Measurements from ENCODE around the gene REM2. TPM values are rescaled to one million over a fixed set of nuclear protein-coding genes. Genes with fewer than 3 reads are reported as not detected.

Gene REM2, protein sequence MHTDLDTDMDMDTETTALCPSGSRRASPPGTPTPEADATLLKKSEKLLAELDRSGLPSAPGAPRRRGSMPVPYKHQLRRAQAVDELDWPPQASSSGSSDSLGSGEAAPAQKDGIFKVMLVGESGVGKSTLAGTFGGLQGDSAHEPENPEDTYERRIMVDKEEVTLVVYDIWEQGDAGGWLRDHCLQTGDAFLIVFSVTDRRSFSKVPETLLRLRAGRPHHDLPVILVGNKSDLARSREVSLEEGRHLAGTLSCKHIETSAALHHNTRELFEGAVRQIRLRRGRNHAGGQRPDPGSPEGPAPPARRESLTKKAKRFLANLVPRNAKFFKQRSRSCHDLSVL
- total RNA-seq: 1 to 10 TPM; 4.4 to 4.6 TPM
- 1 to 10 TPM in 1 of 2 donors, under 1 TPM in 1; 0.55 to 1.5 TPM for polyA plus RNA-seq

DNA sequence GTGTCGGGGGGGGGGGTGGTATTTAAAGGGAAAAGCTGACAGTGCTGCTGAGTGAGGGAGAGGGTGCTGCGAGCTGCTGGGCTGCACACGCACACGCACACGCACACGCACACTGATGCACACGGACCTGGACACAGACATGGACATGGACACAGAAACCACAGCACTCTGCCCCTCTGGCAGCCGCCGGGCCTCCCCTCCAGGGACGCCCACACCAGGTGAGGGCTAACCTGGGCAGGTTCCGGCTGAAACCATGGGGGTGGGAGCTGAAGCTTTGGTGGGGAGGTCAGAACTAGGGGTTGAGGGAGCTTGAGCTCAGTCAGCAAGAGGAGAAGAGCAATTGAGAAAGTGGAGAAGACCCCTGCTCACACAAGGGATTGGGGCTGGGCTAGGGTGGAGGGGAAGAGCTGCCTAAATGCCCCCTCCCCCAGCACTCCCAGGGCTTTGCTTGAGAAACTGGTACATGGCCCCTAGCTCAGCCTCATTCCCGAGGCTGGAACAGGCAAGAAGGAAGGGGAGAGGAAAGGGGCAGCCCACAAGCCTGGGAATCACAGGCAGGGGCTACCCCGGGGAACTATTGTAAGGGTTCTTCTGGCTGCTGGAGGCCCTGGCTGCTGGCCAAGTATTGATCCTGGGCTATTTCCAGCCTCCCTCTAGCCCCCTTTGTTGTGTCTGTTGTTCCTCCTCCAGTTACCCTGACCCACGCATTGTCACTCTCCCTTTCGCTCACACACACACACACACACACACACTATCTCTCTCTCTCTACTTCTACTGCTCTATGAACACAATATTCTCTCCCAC lies at the start of gene REM2:
Gene REM2 (plus strand): TSS at position 50 of the 804 bp plus-strand sequence. CDS start 66 bp downstream, at position 116.
- Histone ChIP-seq H3K27ac (ENCODE audit: low read depth, low read length) (no peak within 1 kb of the TSS), H3K36me3 (ENCODE audit: insufficient read depth, low read length) (peaks cover 9% of the 10 kb centered on the region), H3K4me1 (ENCODE audit: insufficient read depth, low read length) (peaks cover 38% of the 10 kb centered on the region), H3K9me3 (ENCODE audit: control insufficient read depth in 1 of 2, low read length in 2 of 2) (no peaks in the 10 kb centered on the region), H3K27me3 (ENCODE audit: insufficient read depth, low read length) (no peaks in the 10 kb centered on the region), H3K4me3 (ENCODE audit: low read length in 2 of 2) (no peak within 1 kb of the TSS)
- H3K4me1 Mint-ChIP-seq: peaks cover 25 to 64% (median 44%) of the 10 kb centered on the region in 4 donors
- DNase-seq: no peak
- peaks cover 0 to 3% (median 0%) of the 10 kb centered on the region in 8 donors for H3K9me3 Mint-ChIP-seq
- H3K36me3 Mint-ChIP-seq: peaks cover 8 to 16% of the 10 kb centered on the region in 2 donors
- H3K27me3 Mint-ChIP-seq: no peaks in the 10 kb centered on the region
- peak within 1 kb of the TSS; percentile 13 to 95 (median 72) for H3K27ac Mint-ChIP-seq
- peak within 1 kb of the TSS in 2 of 8 donors; percentile 1 to 60 for H3K4me3 Mint-ChIP-seq
- ChIA-PET POLR2A (ENCODE audit: partially characterized antibody) (interaction anchor here (1.1 to 10.8 kb wide), 6 partner anchors 11 to 34 kb away, joined by 4 to 208 read pairs (median 12); partner anchors contain the start of genes LRP10 and RBM23), CTCF (ENCODE audit: partially characterized antibody) (interaction anchor here (1.4 to 11.4 kb wide), 6 partner anchors 11 to 294 kb away, joined by 4 to 191 read pairs (median 5); partner anchors contain the start of genes AJUBA, DAD1 and LRP10)
- intact Hi-C loops (cut with micrococcal nuclease): no loop called here

GRCh38 chr14:22835505-22835904 lies 47.5 kb upstream of the REM2 start:
- Mint-ChIP-seq H3K4me1 (peaks cover 10 to 26% (median 19%) of the 10 kb centered on the region in 4 donors), H3K27me3 (peaks cover 8 to 20% of the 10 kb centered on the region in 2 donors), H3K9me3 (no peaks in the 10 kb centered on the region), H3K36me3 (peaks cover 20 to 31% of the 10 kb centered on the region in 2 donors), H3K4me3 (peak overlapping the region in 2 of 8 donors; percentile 14 to 18), H3K27ac (peak overlapping the region in 4 of 7 donors; percentile 26 to 71 (median 56))
- Histone ChIP-seq H3K36me3 (ENCODE audit: insufficient read depth, low read length) (peaks cover 7% of the 10 kb centered on the region), H3K4me3 (ENCODE audit: low read length in 2 of 2) (no peak overlapping the region), H3K27me3 (ENCODE audit: insufficient read depth, low read length) (peaks cover 13% of the 10 kb centered on the region), H3K9me3 (ENCODE audit: control insufficient read depth in 1 of 2, low read length in 2 of 2) (no peaks in the 10 kb centered on the region), H3K4me1 (ENCODE audit: insufficient read depth, low read length) (peaks cover 19% of the 10 kb centered on the region), H3K27ac (ENCODE audit: low read depth, low read length) (no peak overlapping the region)
- DNase-seq: no peak
- intact Hi-C loops (cut with micrococcal nuclease): no loop called here
- ChIA-PET POLR2A (ENCODE audit: partially characterized antibody) (interaction anchor here (1.0 to 1.3 kb wide), 3 partner anchors 36 to 247 kb away, joined by 3 to 4 read pairs (median 3); partner anchors contain the start of genes DAD1 and LRP10), CTCF (ENCODE audit: partially characterized antibody) (interaction anchor here (0.9 to 3.2 kb wide), 4 partner anchors 12 to 265 kb away, joined by 3 to 23 read pairs (median 6); no protein-coding TSS in a partner anchor)

DNA sequence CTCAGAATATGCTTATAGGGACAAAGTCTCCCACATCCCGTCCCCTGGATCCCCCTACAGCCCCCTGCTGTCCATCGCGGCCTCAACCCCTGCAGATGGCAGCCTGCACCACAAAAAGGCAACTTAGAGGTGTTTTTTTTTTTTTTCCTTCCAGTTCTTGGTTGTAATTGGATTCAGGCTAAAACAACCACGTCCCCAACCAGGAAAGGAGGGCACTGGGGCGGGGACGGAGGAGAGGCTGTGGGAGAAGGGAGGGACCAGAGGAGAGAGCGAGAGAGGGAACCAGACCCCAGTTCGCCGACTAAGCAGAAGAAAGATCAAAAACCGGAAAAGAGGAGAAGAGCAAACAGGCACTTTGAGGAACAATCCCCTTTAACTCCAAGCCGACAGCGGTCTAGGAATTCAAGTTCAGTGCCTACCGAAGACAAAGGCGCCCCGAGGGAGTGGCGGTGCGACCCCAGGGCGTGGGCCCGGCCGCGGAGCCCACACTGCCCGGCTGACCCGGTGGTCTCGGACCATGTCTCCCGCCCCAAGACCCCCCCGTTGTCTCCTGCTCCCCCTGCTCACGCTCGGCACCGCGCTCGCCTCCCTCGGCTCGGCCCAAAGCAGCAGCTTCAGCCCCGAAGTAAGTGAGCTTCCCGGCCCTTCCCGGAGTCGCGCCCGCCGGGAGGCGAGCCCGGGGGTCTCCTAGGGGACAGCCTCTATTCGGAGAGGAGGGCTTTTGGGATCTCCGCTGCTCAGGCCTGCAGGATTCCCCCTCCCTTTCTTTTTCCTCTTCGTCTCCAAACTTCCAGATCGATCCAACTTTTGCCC lies 46.5 kb upstream of the REM2 start, which contains the start of gene MMP14:
Gene MMP14 (plus strand): TSS at position 285 of the 813 bp plus-strand sequence. CDS start 233 bp downstream, at position 518.
- Mint-ChIP-seq H3K27me3 (peaks cover 8 to 22% of the 10 kb centered on the region in 2 donors), H3K27ac (peak within 1 kb of the TSS in 4 of 7 donors; percentile 71 to 92 (median 78)), H3K4me3 (peak within 1 kb of the TSS; percentile 74 to 86 (median 80)), H3K4me1 (peaks cover 4 to 18% (median 12%) of the 10 kb centered on the region in 4 donors), H3K36me3 (peaks cover 18 to 28% of the 10 kb centered on the region in 2 donors), H3K9me3 (no peaks in the 10 kb centered on the region)
- ChIA-PET CTCF (ENCODE audit: partially characterized antibody) (interaction anchor here (2.3 to 3.9 kb wide), 3 partner anchors 14 to 266 kb away, joined by 7 to 21 read pairs (median 18); no protein-coding TSS in a partner anchor), POLR2A (ENCODE audit: partially characterized antibody) (interaction anchor here (0.6 to 1.6 kb wide), 4 partner anchors 8 to 280 kb away, joined by 3 to 4 read pairs (median 4); no protein-coding TSS in a partner anchor)
- Histone ChIP-seq H3K4me1 (ENCODE audit: insufficient read depth, low read length) (peaks cover 11% of the 10 kb centered on the region), H3K9me3 (ENCODE audit: control insufficient read depth in 1 of 2, low read length in 2 of 2) (no peaks in the 10 kb centered on the region), H3K27ac (ENCODE audit: low read depth, low read length) (no peak within 1 kb of the TSS), H3K27me3 (ENCODE audit: insufficient read depth, low read length) (peaks cover 13% of the 10 kb centered on the region), H3K36me3 (ENCODE audit: insufficient read depth, low read length) (peaks cover 7% of the 10 kb centered on the region), H3K4me3 (ENCODE audit: low read length in 2 of 2) (no peak within 1 kb of the TSS)
- intact Hi-C loops (cut with micrococcal nuclease): no loop called here
- DNase-seq: no peak

GRCh38 chr14:22837114-22837749 lies 45.8 kb upstream of the REM2 start:
- Mint-ChIP-seq H3K4me3 (peak overlapping the region; percentile 74 to 86 (median 80)), H3K27ac (peak overlapping the region in 3 of 7 donors; percentile 77 to 92 (median 80)), H3K9me3 (no peaks in the 10 kb centered on the region), H3K4me1 (peaks cover 1 to 15% (median 8%) of the 10 kb centered on the region in 4 donors), H3K36me3 (peaks cover 12 to 26% of the 10 kb centered on the region in 2 donors), H3K27me3 (peaks cover 8 to 25% of the 10 kb centered on the region in 2 donors)
- H3K4me3 ChIP-seq (ENCODE audit: low read length in 2 of 2): no peak overlapping the region
- peaks cover 13% of the 10 kb centered on the region for H3K27me3 ChIP-seq (ENCODE audit: insufficient read depth, low read length)
- H3K9me3 ChIP-seq (ENCODE audit: control insufficient read depth in 1 of 2, low read length in 2 of 2): no peaks in the 10 kb centered on the region
- ChIA-PET POLR2A (ENCODE audit: partially characterized antibody) (interaction anchor here (0.6 to 1.6 kb wide), 6 partner anchors 8 to 281 kb away, joined by 3 to 4 read pairs (median 4); no protein-coding TSS in a partner anchor), CTCF (ENCODE audit: partially characterized antibody) (interaction anchor here (1.4 to 3.9 kb wide), 4 partner anchors 14 to 178 kb away, joined by 3 to 21 read pairs (median 14); no protein-coding TSS in a partner anchor)
- H3K4me1 ChIP-seq (ENCODE audit: insufficient read depth, low read length): peaks cover 11% of the 10 kb centered on the region
- H3K36me3 ChIP-seq (ENCODE audit: insufficient read depth, low read length): peaks cover 7% of the 10 kb centered on the region
- no peak overlapping the region for H3K27ac ChIP-seq (ENCODE audit: low read depth, low read length)
- intact Hi-C loops (cut with micrococcal nuclease): no loop called here
- no peak for DNase-seq

DNA sequence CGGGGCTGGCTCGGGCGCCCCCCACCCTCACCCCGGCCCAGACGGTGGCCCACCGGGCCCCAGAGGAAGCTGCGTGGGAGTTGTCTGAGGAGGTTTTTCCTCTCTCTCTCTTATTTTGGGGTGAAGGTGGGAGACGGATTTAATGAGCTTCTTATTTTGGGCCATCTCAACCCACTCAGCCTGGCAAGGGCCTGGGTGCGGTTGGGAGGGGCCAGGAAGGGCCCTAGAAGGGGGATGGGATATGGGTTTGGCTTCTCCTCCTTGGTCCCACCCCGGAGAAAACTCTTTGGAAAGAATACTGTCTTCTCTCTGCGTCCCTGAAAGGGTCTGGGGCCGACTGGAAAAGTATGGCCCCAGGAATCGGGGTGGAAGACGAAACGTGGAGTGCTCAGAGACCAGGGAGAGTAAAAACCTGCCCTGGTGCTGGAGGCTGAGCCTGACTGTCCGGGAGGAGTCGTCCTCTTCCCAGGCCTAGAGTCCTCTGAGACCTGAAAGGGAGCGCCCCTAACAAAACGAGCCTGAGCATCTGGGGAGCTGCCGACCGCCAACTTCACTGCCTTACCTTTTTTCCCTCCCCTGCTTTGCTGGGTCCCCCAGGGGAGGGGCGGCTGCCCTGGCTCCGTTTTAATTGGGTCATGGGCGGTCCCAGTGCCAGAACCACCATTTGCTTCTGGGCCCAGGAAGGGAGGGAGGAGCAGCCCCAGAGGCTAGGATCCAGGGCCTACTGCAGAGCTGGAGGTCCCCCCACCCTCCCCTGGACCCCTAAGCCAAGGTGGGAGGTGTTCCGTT lies 45.1 kb upstream of the REM2 start:
- Mint-ChIP-seq H3K27ac (no peak overlapping the region), H3K27me3 (peaks cover 8 to 25% of the 10 kb centered on the region in 2 donors)
- intact Hi-C loops (cut with micrococcal nuclease): no loop called here

More for the DNA sequence above, 45.1 kb upstream of the REM2 start:
- CTCF ChIA-PET (ENCODE audit: partially characterized antibody): interaction anchor here (0.7 to 3.9 kb wide), 6 partner anchors 13 to 179 kb away, joined by 3 to 21 read pairs (median 7); no protein-coding TSS in a partner anchor
- Mint-ChIP-seq H3K4me3 (peak overlapping the region in 2 of 8 donors; percentile 44 to 56), H3K36me3 (peaks cover 12 to 26% of the 10 kb centered on the region in 2 donors), H3K4me1 (peaks cover 1 to 15% (median 8%) of the 10 kb centered on the region in 4 donors), H3K9me3 (no peaks in the 10 kb centered on the region)
- POLR2A ChIA-PET (ENCODE audit: partially characterized antibody): interaction anchor here (0.6 to 1.6 kb wide), 5 partner anchors 9 to 281 kb away, joined by 3 to 4 read pairs (median 4); no protein-coding TSS in a partner anchor
- H3K36me3 ChIP-seq (ENCODE audit: insufficient read depth, low read length): peaks cover 7% of the 10 kb centered on the region
- peaks cover 11% of the 10 kb centered on the region for H3K4me1 ChIP-seq (ENCODE audit: insufficient read depth, low read length)
- no peak for DNase-seq
- no peak overlapping the region for H3K4me3 ChIP-seq (ENCODE audit: low read length in 2 of 2)
- no peak overlapping the region for H3K27ac ChIP-seq (ENCODE audit: low read depth, low read length)
- H3K9me3 ChIP-seq (ENCODE audit: control insufficient read depth in 1 of 2, low read length in 2 of 2): no peaks in the 10 kb centered on the region
- peaks cover 13% of the 10 kb centered on the region for H3K27me3 ChIP-seq (ENCODE audit: insufficient read depth, low read length)
